HepG2 (cell line): ENCODE data around the gene SPTBN5. TPM values are rescaled to one million over a fixed set of nuclear protein-coding genes. Genes with fewer than 3 reads are reported as not detected.

Source experiments
- BRCA1 ChIP-seq: sonication (generic); formaldehyde crosslinking; IDR thresholded peaks from 2 replicates; pipeline ENCODE4 v1.4.0; 2020; ENCODE audit warnings: missing genetic modification reagents
- FOXP1 ChIP-seq, 2 experiments: fragments of 450-650 bp in 1 of 2; IDR thresholded peaks; 2 replicates each; pipeline ENCODE4 v1.6.1; 2017 to 2018; ENCODE audit warnings: antibody characterized with exemption in 1 of 2
- GATAD2A ChIP-seq: IDR thresholded peaks from 2 replicates; pipeline ENCODE4 v1.6.1; 2016
- HDAC2 ChIP-seq: sonication (generic); formaldehyde crosslinking; IDR thresholded peaks from 2 replicates; pipeline ENCODE4 v1.4.0; 2020; ENCODE audit warnings: missing genetic modification reagents
- MAFK ChIP-seq, 2 experiments: IDR thresholded peaks in 1 of 2; conservative IDR thresholded peaks in 1 of 2; 2 replicates each; pipeline ENCODE4 v1.6.1; 2011; ENCODE audit warnings: improper control_type of control experiment in 2 of 2, low read length in 2 of 2
- MAX ChIP-seq: IDR thresholded peaks from 2 replicates; pipeline ENCODE4 v1.6.1; 2012; ENCODE audit warnings: inconsistent platforms
- MTF2 ChIP-seq: sonication (generic); formaldehyde crosslinking; IDR thresholded peaks from 2 replicates; pipeline ENCODE4 v1.5.0; 2020; ENCODE audit warnings: missing genetic modification reagents, borderline replicate concordance
- MYNN ChIP-seq: sonication (generic); formaldehyde crosslinking; IDR thresholded peaks from 2 replicates; pipeline ENCODE4 v1.4.0; 2020; ENCODE audit warnings: mild to moderate bottlenecking, low read depth, missing genetic modification reagents
- NFKB2 ChIP-seq: sonication (generic); formaldehyde crosslinking; IDR thresholded peaks from 2 replicates; pipeline ENCODE4 v1.4.0; 2020; ENCODE audit warnings: missing genetic modification reagents, borderline replicate concordance
- NR2F2 ChIP-seq: IDR thresholded peaks from 2 replicates; pipeline ENCODE4 v1.6.1; 2012; ENCODE audit warnings: low read depth, inconsistent platforms, borderline replicate concordance
- PAXIP1 ChIP-seq: sonication (generic); formaldehyde crosslinking; conservative IDR thresholded peaks from 2 replicates; pipeline ENCODE4 v1.4.0; 2020; ENCODE audit warnings: mild to moderate bottlenecking, missing genetic modification reagents, moderate library complexity
- PCBP1 ChIP-seq: fragments of 200-400 bp; formaldehyde crosslinking; IDR thresholded peaks from 2 replicates; pipeline ENCODE4 v1.6.1; 2017; ENCODE audit warnings: mild to moderate bottlenecking, low read depth, low read length, borderline replicate concordance
- RBM22 ChIP-seq: fragments of 200-400 bp; formaldehyde crosslinking; optimal IDR thresholded peaks from 2 replicates; pipeline ENCODE3; 2017; ENCODE audit warnings: mild to moderate bottlenecking, low read length, moderate library complexity
- SMAD9 ChIP-seq: sonication (generic); formaldehyde crosslinking; IDR thresholded peaks from 2 replicates; pipeline ENCODE4 v1.5.1; 2020; ENCODE audit warnings: mild to moderate bottlenecking, missing genetic modification reagents
- SRY ChIP-seq: sonication (generic); formaldehyde crosslinking; IDR thresholded peaks from 2 replicates; pipeline ENCODE4 v1.8.0; 2022; ENCODE audit warnings: mild to moderate bottlenecking, missing genetic modification reagents
- TAF1 ChIP-seq: sonication (generic); formaldehyde crosslinking; IDR thresholded peaks from 2 replicates; pipeline ENCODE4 v1.4.0; 2020; ENCODE audit warnings: missing genetic modification reagents
- ZNF251 ChIP-seq: sonication (generic); formaldehyde crosslinking; IDR thresholded peaks from 2 replicates; pipeline ENCODE4 v1.9.0; 2021; ENCODE audit warnings: mild to moderate bottlenecking, missing genetic modification reagents
- ZNF549 ChIP-seq: sonication (generic); formaldehyde crosslinking; IDR thresholded peaks from 2 replicates; pipeline ENCODE4 v1.5.0; 2020; ENCODE audit warnings: missing genetic modification reagents
- ZNF577 ChIP-seq: sonication (generic); formaldehyde crosslinking; IDR thresholded peaks from 2 replicates; pipeline ENCODE4 v1.4.0; 2020; ENCODE audit warnings: mild to moderate bottlenecking, low read depth, missing genetic modification reagents, borderline replicate concordance
- ZNF678 ChIP-seq: sonication (generic); formaldehyde crosslinking; IDR thresholded peaks from 2 replicates; pipeline ENCODE4 v1.4.0; 2020; ENCODE audit warnings: mild to moderate bottlenecking, missing genetic modification reagents
- ZNF782 ChIP-seq: sonication (generic); formaldehyde crosslinking; IDR thresholded peaks from 2 replicates; pipeline ENCODE4 v1.4.0; 2020; ENCODE audit warnings: missing genetic modification reagents, mild to moderate bottlenecking, borderline replicate concordance
- ZNF788 ChIP-seq: sonication (generic); formaldehyde crosslinking; IDR thresholded peaks from 2 replicates; pipeline ENCODE4 v1.5.0; 2020; ENCODE audit warnings: mild to moderate bottlenecking, missing genetic modification reagents, borderline replicate concordance
- polyA plus RNA-seq, 8 experiments: library from polyadenylated mRNA; depleted of rRNA in 3 of 8; stranded (reverse) in 7 of 8; unstranded in 1 of 8; fragments of >200 nt; fragmentation: Illumina TruSeq in 4 of 8; extraction: Trizol in 4 of 8; gene quantifications; 2 replicates each; pipeline versions ENCODE4 v1.2.1 to v1.2.3, GENCODE V29; 2011 to 2016; ENCODE audit warnings: low read depth in 4 of 8, missing spikeins in 1 of 8, mixed read lengths in 1 of 8; ENCODE audit not compliant: insufficient read depth in 1 of 8
- total RNA-seq, 5 experiments: library from RNA; depleted of rRNA; stranded (reverse); fragments of >200 nt; fragmentation: Illumina TruSeq; extraction: Trizol; gene quantifications; 2 replicates each; pipeline ENCODE4 v1.2.3, GENCODE V29; 2016; ENCODE audit warnings: low read depth in 1 of 5
- TF ChIP-seq, protein P1 (sequence below), 2 experiments: IDR thresholded peaks; 2 replicates each; pipeline ENCODE4 v1.6.1; 2011 to 2012; ENCODE audit warnings: low read length in 2 of 2, borderline replicate concordance in 1 of 2, low read depth in 1 of 2, mild to moderate bottlenecking in 1 of 2, moderate library complexity in 1 of 2
- TF ChIP-seq, protein P2 (sequence below): IDR thresholded peaks from 2 replicates; pipeline ENCODE4 v1.6.1; 2016; ENCODE audit warnings: missing compliant biosample characterization, missing genetic modification reagents, borderline replicate concordance

SPTBN5 gene
- total and polyA plus RNA-seq, 2 of the 13 experiments (the other 11 are each of a cell fraction or from before 2014, with no cell fraction given) = 0.01 to 0.07 TPM

DNA sequence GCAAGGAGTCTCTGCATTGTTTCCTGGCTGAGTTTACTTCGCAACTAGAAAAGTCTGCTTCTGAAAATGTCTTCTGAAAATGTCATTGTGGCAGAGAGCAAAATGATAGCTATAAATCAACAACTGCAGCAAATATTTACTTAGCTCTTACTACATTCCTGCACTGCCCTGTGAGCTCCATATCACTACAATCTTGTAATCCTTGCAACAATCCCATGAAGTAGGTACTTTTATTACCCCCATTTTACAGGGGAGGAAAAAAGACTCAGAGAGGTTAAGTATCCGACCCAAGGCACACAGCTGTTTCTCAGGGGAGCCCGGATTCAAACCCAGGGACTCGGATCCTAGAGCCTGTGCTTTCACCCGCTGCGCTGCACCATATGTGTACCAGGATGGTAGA lies 34.2 kb upstream of the SPTBN5 start (continued):
- TF ChIP-seq, protein P1, sequence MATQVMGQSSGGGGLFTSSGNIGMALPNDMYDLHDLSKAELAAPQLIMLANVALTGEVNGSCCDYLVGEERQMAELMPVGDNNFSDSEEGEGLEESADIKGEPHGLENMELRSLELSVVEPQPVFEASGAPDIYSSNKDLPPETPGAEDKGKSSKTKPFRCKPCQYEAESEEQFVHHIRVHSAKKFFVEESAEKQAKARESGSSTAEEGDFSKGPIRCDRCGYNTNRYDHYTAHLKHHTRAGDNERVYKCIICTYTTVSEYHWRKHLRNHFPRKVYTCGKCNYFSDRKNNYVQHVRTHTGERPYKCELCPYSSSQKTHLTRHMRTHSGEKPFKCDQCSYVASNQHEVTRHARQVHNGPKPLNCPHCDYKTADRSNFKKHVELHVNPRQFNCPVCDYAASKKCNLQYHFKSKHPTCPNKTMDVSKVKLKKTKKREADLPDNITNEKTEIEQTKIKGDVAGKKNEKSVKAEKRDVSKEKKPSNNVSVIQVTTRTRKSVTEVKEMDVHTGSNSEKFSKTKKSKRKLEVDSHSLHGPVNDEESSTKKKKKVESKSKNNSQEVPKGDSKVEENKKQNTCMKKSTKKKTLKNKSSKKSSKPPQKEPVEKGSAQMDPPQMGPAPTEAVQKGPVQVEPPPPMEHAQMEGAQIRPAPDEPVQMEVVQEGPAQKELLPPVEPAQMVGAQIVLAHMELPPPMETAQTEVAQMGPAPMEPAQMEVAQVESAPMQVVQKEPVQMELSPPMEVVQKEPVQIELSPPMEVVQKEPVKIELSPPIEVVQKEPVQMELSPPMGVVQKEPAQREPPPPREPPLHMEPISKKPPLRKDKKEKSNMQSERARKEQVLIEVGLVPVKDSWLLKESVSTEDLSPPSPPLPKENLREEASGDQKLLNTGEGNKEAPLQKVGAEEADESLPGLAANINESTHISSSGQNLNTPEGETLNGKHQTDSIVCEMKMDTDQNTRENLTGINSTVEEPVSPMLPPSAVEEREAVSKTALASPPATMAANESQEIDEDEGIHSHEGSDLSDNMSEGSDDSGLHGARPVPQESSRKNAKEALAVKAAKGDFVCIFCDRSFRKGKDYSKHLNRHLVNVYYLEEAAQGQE (IDR thresholded peaks at IDR 0.05; ENCODE audit: borderline replicate concordance in 1 of 2, low read depth in 1 of 2, low read length in 2 of 2) = no peak
- TF ChIP-seq MYNN (CRISPR knock-in tag) = no peak
- peak; percentile 66 for TF ChIP-seq GATAD2A
- TF ChIP-seq MTF2 (CRISPR knock-in tag) = no peak
- no peak for TF ChIP-seq PCBP1
- TF ChIP-seq MAX = no peak
- no peak for TF ChIP-seq ZNF577 (CRISPR knock-in tag)
- TF ChIP-seq TAF1 = no peak
- no peak for TF ChIP-seq BRCA1 (CRISPR knock-in tag)
- TF ChIP-seq PAXIP1 (CRISPR knock-in tag) = peak; percentile 45; the same call in 1 of the 2 replicates
- TF ChIP-seq HDAC2 (CRISPR knock-in tag) = peak; percentile 50
- TF ChIP-seq, protein P2, sequence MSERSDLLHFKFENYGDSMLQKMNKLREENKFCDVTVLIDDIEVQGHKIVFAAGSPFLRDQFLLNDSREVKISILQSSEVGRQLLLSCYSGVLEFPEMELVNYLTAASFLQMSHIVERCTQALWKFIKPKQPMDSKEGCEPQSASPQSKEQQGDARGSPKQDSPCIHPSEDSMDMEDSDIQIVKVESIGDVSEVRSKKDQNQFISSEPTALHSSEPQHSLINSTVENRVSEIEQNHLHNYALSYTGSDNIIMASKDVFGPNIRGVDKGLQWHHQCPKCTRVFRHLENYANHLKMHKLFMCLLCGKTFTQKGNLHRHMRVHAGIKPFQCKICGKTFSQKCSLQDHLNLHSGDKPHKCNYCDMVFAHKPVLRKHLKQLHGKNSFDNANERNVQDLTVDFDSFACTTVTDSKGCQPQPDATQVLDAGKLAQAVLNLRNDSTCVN = no peak
- no peak for TF ChIP-seq ZNF678
- no peak for TF ChIP-seq ZNF788 (CRISPR knock-in tag)
- 0 out of 4 replicates have a peak, but pooled peaks have one; percentile 0 to 23 for TF ChIP-seq MAFK (conservative IDR thresholded peaks at IDR 0.05 in 1 of 2, IDR thresholded peaks at IDR 0.05 in 1 of 2; ENCODE audit: low read length in 2 of 2)
- no peak for TF ChIP-seq ZNF549
- no peak for TF ChIP-seq ZNF251
- no peak for TF ChIP-seq ZNF782
- TF ChIP-seq SMAD9 (CRISPR knock-in tag) = no peak
- no peak for TF ChIP-seq SRY (CRISPR knock-in tag)
- TF ChIP-seq NR2F2 = peak; percentile 85
- TF ChIP-seq FOXP1 (IDR thresholded peaks at IDR 0.05) = no peak
- TF ChIP-seq FOXP1 (CRISPR knock-in tag; IDR thresholded peaks at IDR 0.05) = peak; percentile 55; the same call in 1 of the 2 replicates
- no peak for TF ChIP-seq NFKB2
- no peak for TF ChIP-seq RBM22
